ENCODE data around the gene COP1. TPM values are rescaled to one million over a fixed set of nuclear protein-coding genes. Genes with fewer than 3 reads are reported as not detected.

The COP1 gene
- total RNA-seq, 2 experiments from 2014 or later, result 33.8 to 36.9 TPM

GRCh38 chr1:176227579-176227978 lies 20.5 kb upstream of the COP1 start:
- intact Hi-C loops (cut with micrococcal nuclease), result no loop called here
- Mint-ChIP-seq H3K9me3 (peaks cover 4% of the 10 kb centered on the region), H3K36me3 (ENCODE audit: low read depth) (no peaks in the 10 kb centered on the region), H3K4me3 (no peak overlapping the region), H3K27me3 (no peaks in the 10 kb centered on the region), H3K27ac (no peak overlapping the region), H3K4me1 (ENCODE audit: low read depth) (no peaks in the 10 kb centered on the region)
- no peak for DNase-seq
- no peak for ATAC-seq
- ChIA-PET POLR2A (no interaction called here), CTCF (interaction anchor here (0.6 kb wide), 1 partner anchor 10 kb away, joined by 3 read pairs; no protein-coding TSS in a partner anchor)
- TF ChIP-seq CTCF (IDR thresholded peaks at IDR 0.05), result no peak

- TF ChIP-seq CTCF (IDR thresholded peaks at IDR 0.05), result no peak
- H3K36me3 Mint-ChIP-seq (ENCODE audit: low read depth), result no peaks in the 10 kb centered on the region
- no peak overlapping the region for H3K27ac Mint-ChIP-seq
- ChIA-PET POLR2A (no interaction called here), CTCF (no interaction called here)
- DNase-seq, result no peak
- no peaks in the 10 kb centered on the region for H3K4me1 Mint-ChIP-seq (ENCODE audit: low read depth)
- no peaks in the 10 kb centered on the region for H3K9me3 Mint-ChIP-seq
- H3K4me3 Mint-ChIP-seq, result no peak overlapping the region
- intact Hi-C loops (cut with micrococcal nuclease), result no loop called here
- ATAC-seq, result no peak
- no peaks in the 10 kb centered on the region for H3K27me3 Mint-ChIP-seq
These were observed 18.8 kb upstream of the COP1 start for GRCh38 chr1:176225911-176226310.

- CTCF ChIA-PET, result no interaction called here
- no peaks in the 10 kb centered on the region for H3K27me3 Mint-ChIP-seq
- no peak for DNase-seq
- no peaks in the 10 kb centered on the region for H3K4me1 Mint-ChIP-seq (ENCODE audit: low read depth)
- no peak overlapping the region for H3K27ac Mint-ChIP-seq
- H3K9me3 Mint-ChIP-seq, result no peaks in the 10 kb centered on the region
- H3K36me3 Mint-ChIP-seq (ENCODE audit: low read depth), result no peaks in the 10 kb centered on the region
- no peak for ATAC-seq
- no peak for TF ChIP-seq CTCF (IDR thresholded peaks at IDR 0.05)
- POLR2A ChIA-PET, result no interaction called here
- no peak overlapping the region for H3K4me3 Mint-ChIP-seq
- intact Hi-C loops (cut with micrococcal nuclease), result no loop called here
These were observed 18.4 kb upstream of the COP1 start for GRCh38 chr1:176225479-176225875.

- POLR2A ChIA-PET, result no interaction called here
- ATAC-seq (no peak), DNase-seq (no peak)
- intact Hi-C loops (cut with micrococcal nuclease), result no loop called here
- Mint-ChIP-seq H3K27me3 (peaks cover 3% of the 10 kb centered on the region), H3K9me3 (peaks cover 2% of the 10 kb centered on the region), H3K27ac (no peak overlapping the region), H3K4me3 (no peak overlapping the region), H3K4me1 (ENCODE audit: low read depth) (no peaks in the 10 kb centered on the region), H3K36me3 (ENCODE audit: low read depth) (no peaks in the 10 kb centered on the region)
- TF ChIP-seq CTCF (IDR thresholded peaks at IDR 0.05), result no peak
- CTCF ChIA-PET, result interaction anchor here (0.6 kb wide), 1 partner anchor 153 kb away, joined by 3 read pairs; no protein-coding TSS in a partner anchor
These were observed 15.1 kb upstream of the COP1 start for GRCh38 chr1:176222196-176222595.

GRCh38 chr1:176220100-176220689 lies 13.1 kb upstream of the COP1 start:
- POLR2A ChIA-PET, result no interaction called here
- Mint-ChIP-seq H3K4me1 (ENCODE audit: low read depth) (no peaks in the 10 kb centered on the region), H3K27me3 (peaks cover 3% of the 10 kb centered on the region), H3K4me3 (no peak overlapping the region), H3K36me3 (ENCODE audit: low read depth) (no peaks in the 10 kb centered on the region), H3K9me3 (peaks cover 2% of the 10 kb centered on the region), H3K27ac (no peak overlapping the region)
- CTCF ChIA-PET, result no interaction called here
- TF ChIP-seq CTCF (IDR thresholded peaks at IDR 0.05), result no peak
- ATAC-seq (no peak), DNase-seq (no peak)
- intact Hi-C loops (cut with micrococcal nuclease), result no loop called here

All from activated CD8-positive, alpha-beta T cell treated with anti-CD3 and anti-CD28 coated beads for 36 hours (primary cell).